ENCODE measurements around the gene ID4.

Gene ID4

GRCh38 chr6:19811397-19812079, 25.6 kb upstream of the ID4 start:
- Histone ChIP-seq H3K4me3 (ENCODE audit: low read depth, low read length) (no peak overlapping the region), H3K9me3 (ENCODE audit: control insufficient read depth, insufficient read depth, low read depth, low read length) (no peaks in the 10 kb centered on the region), H3K27ac (ENCODE audit: extremely low read depth, low read depth, low read length) (no peak overlapping the region), H3K4me1 (ENCODE audit: control insufficient read depth, insufficient read depth, low read length) (no peaks in the 10 kb centered on the region), H3K36me3 (ENCODE audit: control insufficient read depth in 2 of 2, insufficient read depth in 1 of 2, low read length in 2 of 2) (no peaks in the 10 kb centered on the region)
- ChIA-PET POLR2A (interaction anchor here (1.3 kb wide), 1 partner anchor 26 kb away, joined by 4 read pairs; no protein-coding TSS in a partner anchor), CTCF (interaction anchor here (0.5 to 1.3 kb wide), 9 partner anchors 10 to 787 kb away, joined by 3 to 8 read pairs (median 3); no protein-coding TSS in a partner anchor)
- TF ChIP-seq ZNF776 (tag by site-specific recombination; IDR thresholded peaks at IDR 0.05; ENCODE audit: borderline replicate concordance) (no peak), ZBTB20 (tag by site-specific recombination; IDR thresholded peaks at IDR 0.05) (no peak), ZNF626 (tag by site-specific recombination; IDR thresholded peaks at IDR 0.05) (no peak), ZNF571 (tag by site-specific recombination; IDR thresholded peaks at IDR 0.05) (no peak), ZNF362 (tag by site-specific recombination; IDR thresholded peaks at IDR 0.05) (no peak), ZNF366 (tag by site-specific recombination; conservative IDR thresholded peaks at IDR 0.05) (no peak), ZNF660 (tag by site-specific recombination; IDR thresholded peaks at IDR 0.05) (no peak), ZNF174 (tag by site-specific recombination; IDR thresholded peaks at IDR 0.05) (no peak), ZNF600 (tag by site-specific recombination; IDR thresholded peaks at IDR 0.05) (no peak), ZNF132 (tag by site-specific recombination; IDR thresholded peaks at IDR 0.05; ENCODE audit: borderline replicate concordance) (no peak), ZNF501 (tag by site-specific recombination; IDR thresholded peaks at IDR 0.05) (no peak), KLF16 (tag by site-specific recombination; IDR thresholded peaks at IDR 0.05) (no peak), ZNF324 (tag by site-specific recombination; IDR thresholded peaks at IDR 0.05) (no peak), ZNF473 (tag by site-specific recombination; IDR thresholded peaks at IDR 0.05) (no peak), KLF17 (tag by site-specific recombination; IDR thresholded peaks at IDR 0.05) (no peak), GLI4 (tag by site-specific recombination; IDR thresholded peaks at IDR 0.05) (no peak), ZNF202 (tag by site-specific recombination; IDR thresholded peaks at IDR 0.05; ENCODE audit: borderline replicate concordance) (no peak), PRDM2 (tag by site-specific recombination; IDR thresholded peaks at IDR 0.05; ENCODE audit: borderline replicate concordance) (no peak)
